T-cell (primary cell): ENCODE measurements around the gene LMOD1. TPM values are rescaled to one million over a fixed set of nuclear protein-coding genes. Genes with fewer than 3 reads are reported as not detected.

Experiments used
- ATAC-seq, 4 experiments: fragments of 200-7000 bp in 3 of 4; fragments of 150-1000 bp in 1 of 4; cut with Tn5 transposase; replicated peaks in 1 of 4; 1 replicate in 3 of 4; 2 replicates in 1 of 4; pipeline ENCODE4 v1.10.0; 2021; ENCODE audit warnings: moderate library complexity in 3 of 4, mild to moderate bottlenecking in 2 of 4, moderate number of reproducible peaks in 1 of 4
- CTCF ChIA-PET, 2 donors: fragments of 300-600 bp; sonication (Branson Sonifier 250); formaldehyde crosslinking; loops; one replicate each; lab custom pipeline; 2022; ENCODE audit warnings: antibody characterized with exemption in 2 of 2; lab: Charles Lee
- POLR2A ChIA-PET, 2 donors: fragments of 300-600 bp; sonication (Branson Sonifier 250); formaldehyde crosslinking; loops; one replicate each; lab custom pipeline; 2022; ENCODE audit warnings: antibody characterized with exemption in 2 of 2; lab: Charles Lee
- DNase-seq, 35 experiments: peaks; one replicate each; pipeline versions ENCODE4 v3.0.0 to v3.0.0-alpha.2; 2013 to 2023
- H3K27ac ChIP-seq: one replicate; pipeline ENCODE4 v1.5.1; 2013; ENCODE audit warnings: low read length
- H3K27me3 ChIP-seq, 2 experiments: replicated peaks in 1 of 2; 1 replicate in 1 of 2; 2 replicates in 1 of 2; pipeline versions ENCODE4 v1.6.1 to v1.7.0; 2013; ENCODE audit warnings: low read length in 1 of 2, mixed read lengths in 1 of 2; ENCODE audit not compliant: control insufficient read depth in 2 of 2, insufficient read depth in 2 of 2; ENCODE audit errors: extremely low read depth in 1 of 2
- H3K36me3 ChIP-seq, 2 donors: 1 replicate in 1 of 2; 2 replicates in 1 of 2; pipeline versions ENCODE4 v1.6.1 to v1.7.0; 2013; ENCODE audit warnings: low read length in 1 of 2; ENCODE audit not compliant: control insufficient read depth in 2 of 2, insufficient read depth in 1 of 2; ENCODE audit errors: extremely low read depth in 1 of 2
- H3K4me1 ChIP-seq, 2 experiments: 1 replicate in 1 of 2; 2 replicates in 1 of 2; pipeline versions ENCODE4 v1.6.1 to v1.7.0; 2013; ENCODE audit warnings: low read length in 2 of 2, mixed read lengths in 1 of 2; ENCODE audit not compliant: insufficient read depth in 2 of 2, control insufficient read depth in 1 of 2; ENCODE audit errors: extremely low read depth in 1 of 2
- H3K4me3 ChIP-seq, 2 donors: 1 replicate in 1 of 2; 2 replicates in 1 of 2; pipeline versions ENCODE4 v1.5.1 to v1.7.0; 2013; ENCODE audit warnings: mild to moderate bottlenecking in 2 of 2, low read length in 1 of 2, moderate library complexity in 1 of 2; ENCODE audit not compliant: control insufficient read depth in 1 of 2; ENCODE audit errors: extremely low read depth in 1 of 2
- H3K9me3 ChIP-seq: 2 replicates; pipeline ENCODE4 v1.7.0; 2013
- H3K27ac Mint-ChIP-seq, 2 donors: one replicate each; pipeline ENCODE4 v1.8.0; 2020 to 2021; ENCODE audit warnings: mild to moderate bottlenecking in 2 of 2, mixed read lengths in 2 of 2
- H3K27me3 Mint-ChIP-seq, 2 donors: one replicate each; pipeline ENCODE4 v1.8.0; 2021 to 2022; ENCODE audit warnings: mixed read lengths in 2 of 2
- H3K36me3 Mint-ChIP-seq: one replicate; pipeline ENCODE4 v1.8.0; 2021; ENCODE audit warnings: mixed read lengths
- H3K4me1 Mint-ChIP-seq, 3 donors: one replicate each; pipeline ENCODE4 v1.8.0; 2020 to 2022; ENCODE audit warnings: mixed read lengths in 3 of 3, mild to moderate bottlenecking in 1 of 3
- H3K4me3 Mint-ChIP-seq, 3 donors: one replicate each; pipeline ENCODE4 v1.8.0; 2020 to 2022; ENCODE audit warnings: mild to moderate bottlenecking in 3 of 3, mixed read lengths in 3 of 3, moderate library complexity in 3 of 3
- H3K9me3 Mint-ChIP-seq, 3 donors: one replicate each; pipeline ENCODE4 v1.8.0; 2020 to 2022; ENCODE audit warnings: mixed read lengths in 3 of 3
- WGBS: methylation state at CpG from one replicate; pipeline ENCODE4 v1.1.5; 2013; ENCODE audit warnings: missing lambda C conversion rate; ENCODE audit not compliant: insufficient coverage; 5-methylcytosine and 5-hydroxymethylcytosine counted together
- total RNA-seq, 35 experiments: library from RNA in 6 of 35; stranded (reverse) in 6 of 35; fragments of 120-200 nt in 1 of 35; gene quantifications; one replicate each; pipeline versions ENCODE4 v1.2.1 to v1.2.4 and lab custom pipeline; 2013 to 2026

Gene LMOD1
- total RNA-seq, 5 donors from 2014 or later (not counting 1 experiment from before 2014, with no cell fraction given), result 0.10 to 0.29 (median 0.16) TPM; not detected in 2

DNA sequence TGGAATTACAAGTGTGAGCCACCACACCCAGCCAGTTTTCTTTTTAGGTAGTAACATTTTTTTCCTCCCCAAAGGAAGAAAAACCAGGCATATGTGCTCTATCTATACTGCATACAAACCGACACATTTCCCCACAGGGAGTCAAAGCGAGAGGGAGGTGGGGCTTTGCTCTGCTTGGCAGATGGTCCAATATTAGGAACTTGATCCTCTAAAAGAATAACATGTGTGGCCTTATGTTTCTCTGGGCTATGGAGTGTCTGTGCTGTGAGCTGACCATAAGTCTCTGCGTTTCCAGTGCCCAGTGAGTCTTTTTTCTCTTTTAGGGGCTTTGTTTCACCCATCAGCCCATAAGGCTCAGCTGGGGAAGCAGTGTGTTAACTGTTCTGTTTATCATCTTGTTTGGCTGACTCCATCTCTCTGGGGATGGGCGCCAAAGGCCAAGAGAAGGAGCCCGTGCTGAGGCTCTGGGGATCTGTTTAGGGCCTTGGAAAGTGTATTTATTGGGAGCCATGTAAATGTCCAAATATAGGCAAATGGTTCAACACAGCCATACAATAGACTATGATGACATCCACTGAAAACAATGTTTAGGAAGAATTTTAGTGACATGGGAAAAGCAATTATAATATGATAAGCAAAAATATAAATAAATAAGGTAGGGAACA, 20.2 kb downstream of the LMOD1 start:
- DNase-seq, result no peak
- ChIA-PET POLR2A (no interaction called here), CTCF (interaction anchor here in 1 of 2 donors (0.7 kb wide), 1 partner anchor 105 kb away, joined by 3 read pairs; no protein-coding TSS in a partner anchor)
- Histone ChIP-seq H3K27ac (no peak overlapping the region), H3K4me3 (no peak overlapping the region), H3K27me3 (peaks cover 0 to 6% of the 10 kb centered on the region in 2 experiments), H3K4me1 (no peaks in the 10 kb centered on the region), H3K9me3 (no peaks in the 10 kb centered on the region), H3K36me3 (no peaks in the 10 kb centered on the region)
- Mint-ChIP-seq H3K27ac (no peak overlapping the region), H3K4me3 (no peak overlapping the region), H3K27me3 (peaks cover 6 to 13% of the 10 kb centered on the region in 2 donors), H3K4me1 (no peaks in the 10 kb centered on the region), H3K36me3 (no peaks in the 10 kb centered on the region), H3K9me3 (no peaks in the 10 kb centered on the region)
- 80% methylated on average over 2 of the region's 5 CpGs for WGBS
- no peak for ATAC-seq

DNA sequence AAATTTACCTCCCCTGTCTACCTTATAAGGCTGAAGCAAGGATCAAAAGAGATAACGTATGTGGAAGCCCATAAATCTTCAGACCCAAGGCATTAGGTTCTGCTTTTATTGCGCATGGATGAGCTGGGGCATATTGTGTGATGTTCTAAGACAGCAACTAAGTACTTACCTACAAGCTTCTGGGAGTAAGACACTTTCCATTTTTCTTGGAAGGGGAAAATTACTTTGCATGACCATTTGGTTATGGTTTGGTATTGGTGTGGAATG, 21.1 kb downstream of the LMOD1 start:
- ATAC-seq, result no peak
- no peaks in the 10 kb centered on the region for H3K4me1 Mint-ChIP-seq
- no peaks in the 10 kb centered on the region for H3K9me3 Mint-ChIP-seq
- DNase-seq, result no peak
- ChIA-PET CTCF (interaction anchor here in 1 of 2 donors (0.7 kb wide), 2 partner anchors 32 to 106 kb away, joined by 3 to 5 read pairs; no protein-coding TSS in a partner anchor), POLR2A (interaction anchor here in 1 of 2 donors (0.5 to 0.7 kb wide), 2 partner anchors 15 to 39 kb away, joined by 3 to 6 read pairs; no protein-coding TSS in a partner anchor)
- WGBS, result no CpG with 5 or more reads among the region's 2 CpGs
- H3K4me3 Mint-ChIP-seq, result no peak overlapping the region
- Histone ChIP-seq H3K9me3 (no peaks in the 10 kb centered on the region), H3K27me3 (peaks cover 0 to 7% of the 10 kb centered on the region in 2 experiments), H3K4me1 (no peaks in the 10 kb centered on the region), H3K27ac (no peak overlapping the region), H3K4me3 (no peak overlapping the region), H3K36me3 (no peaks in the 10 kb centered on the region)
- H3K27ac Mint-ChIP-seq, result no peak overlapping the region
- peaks cover 10 to 20% of the 10 kb centered on the region in 2 donors for H3K27me3 Mint-ChIP-seq
- H3K36me3 Mint-ChIP-seq, result no peaks in the 10 kb centered on the region

DNA sequence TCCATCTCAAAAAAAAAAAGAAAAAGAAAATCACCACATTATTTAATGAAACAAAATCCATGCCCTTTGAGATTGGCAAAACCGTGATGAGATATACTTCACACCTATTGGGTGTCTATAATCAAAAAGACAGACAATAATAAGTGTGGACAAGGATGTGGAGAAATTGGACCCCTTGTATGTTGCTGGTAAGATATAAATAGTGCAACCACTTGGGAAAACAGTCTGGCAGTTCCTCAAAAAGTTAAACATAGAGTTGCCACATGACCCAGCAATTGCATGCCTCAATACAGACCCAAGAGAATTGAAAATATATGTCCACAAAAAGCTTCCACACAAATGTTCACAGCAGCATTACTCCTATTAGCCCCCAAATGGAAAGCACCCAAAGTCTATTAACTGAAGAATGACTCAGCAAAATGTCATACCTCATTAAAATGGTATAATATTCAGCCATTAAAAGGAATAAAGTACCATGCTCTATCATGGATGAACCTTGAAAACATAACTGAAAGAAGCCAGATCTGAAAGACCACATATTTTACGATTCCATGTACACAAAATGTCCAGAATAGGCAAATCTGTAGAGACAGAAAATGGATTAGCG, 24.3 kb downstream of the LMOD1 start:
- no peak overlapping the region for H3K4me3 Mint-ChIP-seq
- CTCF ChIA-PET, result no interaction called here
- WGBS, result 80% methylated on average over 1 of the region's 3 CpGs

DNA sequence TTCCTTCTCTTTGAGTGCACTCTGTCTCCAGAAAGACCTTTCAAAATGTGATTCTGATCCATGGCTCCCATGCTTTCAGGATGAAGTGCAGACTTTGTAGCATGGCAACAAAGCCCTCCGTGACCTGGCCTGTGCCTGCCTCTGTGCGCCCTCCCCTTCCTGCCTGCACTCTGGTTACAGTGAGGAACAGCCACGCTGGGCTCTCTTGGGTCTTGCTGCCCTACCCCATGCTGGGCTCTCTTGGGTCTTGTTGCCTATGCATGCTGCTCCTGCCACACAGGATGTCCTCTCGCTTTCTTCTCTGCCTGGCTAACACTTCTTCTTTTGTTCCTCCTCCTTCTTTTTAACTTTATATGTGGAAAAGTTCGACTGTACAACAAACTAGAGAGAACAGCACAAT, 28.0 kb downstream of the LMOD1 start:
- no peaks in the 10 kb centered on the region for H3K36me3 Mint-ChIP-seq
- no peaks in the 10 kb centered on the region for H3K9me3 Mint-ChIP-seq
- H3K27ac Mint-ChIP-seq, result no peak overlapping the region
- WGBS, result 89% methylated on average over 4 of the region's 5 CpGs
- peaks cover 0 to 1% (median 0%) of the 10 kb centered on the region in 3 donors for H3K4me1 Mint-ChIP-seq
- Histone ChIP-seq H3K4me3 (no peak overlapping the region), H3K27me3 (peaks cover 0 to 22% of the 10 kb centered on the region in 2 experiments), H3K36me3 (no peaks in the 10 kb centered on the region), H3K4me1 (no peaks in the 10 kb centered on the region), H3K9me3 (no peaks in the 10 kb centered on the region), H3K27ac (no peak overlapping the region)
- peaks cover 21 to 36% of the 10 kb centered on the region in 2 donors for H3K27me3 Mint-ChIP-seq
- DNase-seq, result no peak
- ChIA-PET CTCF (interaction anchor here in 1 of 2 donors (0.6 kb wide), 1 partner anchor 15 kb away, joined by 3 read pairs; no protein-coding TSS in a partner anchor), POLR2A (no interaction called here)
- no peak overlapping the region for H3K4me3 Mint-ChIP-seq
- no peak for ATAC-seq

More for the DNA sequence above, 24.3 kb downstream of the LMOD1 start:
- H3K27ac Mint-ChIP-seq, result no peak overlapping the region
- Histone ChIP-seq H3K27me3 (peaks cover 0 to 11% of the 10 kb centered on the region in 2 experiments), H3K27ac (no peak overlapping the region), H3K4me1 (no peaks in the 10 kb centered on the region), H3K9me3 (no peaks in the 10 kb centered on the region), H3K36me3 (no peaks in the 10 kb centered on the region), H3K4me3 (no peak overlapping the region)
- H3K27me3 Mint-ChIP-seq, result peaks cover 7 to 21% of the 10 kb centered on the region in 2 donors
- DNase-seq (no peak), ATAC-seq (no peak)
- H3K9me3 Mint-ChIP-seq, result no peaks in the 10 kb centered on the region
- no peaks in the 10 kb centered on the region for H3K4me1 Mint-ChIP-seq
- no peaks in the 10 kb centered on the region for H3K36me3 Mint-ChIP-seq
- POLR2A ChIA-PET, result no interaction called here

DNA sequence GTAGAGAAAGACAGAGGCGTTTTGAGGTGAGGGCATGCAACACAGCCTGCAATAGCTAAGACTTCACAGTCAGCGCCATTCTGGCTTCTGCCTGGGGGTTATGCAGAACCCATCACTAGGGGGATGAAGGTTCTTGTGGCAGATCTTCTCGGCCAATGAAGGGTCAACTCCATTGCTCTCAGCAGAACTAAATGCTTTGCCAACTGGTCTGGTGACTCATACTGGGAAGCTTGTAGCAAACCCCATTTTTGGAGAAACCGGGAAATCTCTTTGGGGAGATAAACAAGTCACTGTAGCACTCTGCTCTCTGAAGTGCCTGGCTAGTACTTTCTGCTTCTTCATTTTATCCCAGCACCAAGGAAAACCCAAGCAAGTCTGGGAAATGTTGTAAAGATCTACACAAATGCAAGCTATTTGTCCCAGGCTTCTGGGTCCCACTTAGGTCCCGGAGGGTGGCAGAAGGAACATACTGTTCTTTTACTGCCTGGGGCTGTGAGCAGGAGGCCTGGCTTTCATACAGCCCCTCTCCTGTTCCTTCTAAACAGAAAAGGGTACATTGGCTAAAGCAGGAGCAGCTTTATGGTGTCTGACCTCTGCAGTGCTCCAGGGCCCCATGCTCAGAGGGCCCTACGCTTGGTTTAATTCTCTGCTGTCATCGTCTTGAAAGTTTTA, 28.9 kb downstream of the LMOD1 start:
- Mint-ChIP-seq H3K27me3 (peaks cover 21 to 36% of the 10 kb centered on the region in 2 donors), H3K27ac (no peak overlapping the region), H3K4me3 (no peak overlapping the region), H3K36me3 (no peaks in the 10 kb centered on the region), H3K9me3 (no peaks in the 10 kb centered on the region), H3K4me1 (peaks cover 0 to 1% (median 0%) of the 10 kb centered on the region in 3 donors)
- Histone ChIP-seq H3K9me3 (no peaks in the 10 kb centered on the region), H3K36me3 (no peaks in the 10 kb centered on the region), H3K4me1 (no peaks in the 10 kb centered on the region), H3K4me3 (no peak overlapping the region), H3K27me3 (peaks cover 0 to 22% of the 10 kb centered on the region in 2 experiments), H3K27ac (no peak overlapping the region)
- no peak for DNase-seq
- no peak for ATAC-seq
- 79% methylated on average over 6 of the region's 7 CpGs for WGBS
- ChIA-PET POLR2A (interaction anchor here in 1 of 2 donors (0.6 kb wide), 2 partner anchors 19 to 62 kb away, joined by 5 to 9 read pairs; no protein-coding TSS in a partner anchor), CTCF (interaction anchor here in 1 of 2 donors (0.6 kb wide), 1 partner anchor 15 kb away, joined by 3 read pairs; no protein-coding TSS in a partner anchor)

DNA sequence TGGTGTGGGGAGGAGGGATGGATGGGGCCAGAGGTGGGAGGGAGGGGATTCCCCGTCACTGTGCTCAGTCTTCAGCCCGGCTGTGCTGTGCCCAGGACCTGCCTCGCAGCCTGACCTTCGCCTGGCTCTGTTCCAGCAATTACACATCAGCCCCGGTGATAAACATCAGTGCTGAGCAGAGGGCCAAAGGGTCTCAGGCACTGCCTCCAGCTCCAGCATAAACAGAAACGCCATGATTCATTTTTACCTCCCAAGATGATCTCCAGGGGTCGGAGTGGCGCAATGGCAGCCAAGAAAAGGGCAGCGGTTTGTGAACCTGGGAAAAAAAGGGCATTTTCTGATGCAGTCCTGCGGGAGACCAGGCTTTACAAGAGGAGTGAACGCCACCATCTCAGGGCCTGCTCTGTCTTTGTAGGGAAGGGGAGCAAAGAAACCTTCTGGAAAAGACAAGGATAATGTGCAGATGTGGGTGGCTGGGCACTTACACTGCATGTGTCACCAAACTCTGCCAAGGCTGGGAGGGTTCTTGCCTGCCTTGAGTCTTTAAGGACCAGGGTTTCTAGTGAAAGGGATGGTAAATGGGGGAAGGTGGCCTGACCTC, 29.6 kb downstream of the LMOD1 start:
- Histone ChIP-seq H3K27me3 (peaks cover 0 to 22% of the 10 kb centered on the region in 2 experiments), H3K9me3 (no peaks in the 10 kb centered on the region), H3K4me1 (no peaks in the 10 kb centered on the region), H3K4me3 (no peak overlapping the region), H3K27ac (no peak overlapping the region), H3K36me3 (no peaks in the 10 kb centered on the region)
- Mint-ChIP-seq H3K9me3 (no peaks in the 10 kb centered on the region), H3K27me3 (peaks cover 22 to 30% of the 10 kb centered on the region in 2 donors), H3K4me3 (no peak overlapping the region), H3K36me3 (no peaks in the 10 kb centered on the region), H3K4me1 (peaks cover 0 to 1% (median 0%) of the 10 kb centered on the region in 3 donors), H3K27ac (no peak overlapping the region)
- ATAC-seq, result no peak
- POLR2A ChIA-PET, result interaction anchor here in 1 of 2 donors (0.6 kb wide), 1 partner anchor 63 kb away, joined by 5 read pairs; no protein-coding TSS in a partner anchor
- 59% methylated on average over 9 of the region's 11 CpGs for WGBS
- no peak for DNase-seq
- CTCF ChIA-PET, result interaction anchor here (0.7 to 0.8 kb wide), 3 partner anchors 17 to 118 kb away, joined by 3 to 7 read pairs (median 4); no protein-coding TSS in a partner anchor
